GM18868 (cell line): ENCODE data around the gene PCCA.
"Not testable (repeated sequence)": the region's sequence is repeated elsewhere in the genome, so short reads cannot be mapped to it uniquely, and the experiment has no call there.

ENCODE experiments used
- ATAC-seq: cut with Tn5 transposase; IDR thresholded peaks from one replicate; pipeline ENCODE4 v1.9.1; 2021; ENCODE audit warnings: mild to moderate bottlenecking, moderate library complexity; ENCODE audit not compliant: unreplicated experiment

Gene PCCA

DNA sequence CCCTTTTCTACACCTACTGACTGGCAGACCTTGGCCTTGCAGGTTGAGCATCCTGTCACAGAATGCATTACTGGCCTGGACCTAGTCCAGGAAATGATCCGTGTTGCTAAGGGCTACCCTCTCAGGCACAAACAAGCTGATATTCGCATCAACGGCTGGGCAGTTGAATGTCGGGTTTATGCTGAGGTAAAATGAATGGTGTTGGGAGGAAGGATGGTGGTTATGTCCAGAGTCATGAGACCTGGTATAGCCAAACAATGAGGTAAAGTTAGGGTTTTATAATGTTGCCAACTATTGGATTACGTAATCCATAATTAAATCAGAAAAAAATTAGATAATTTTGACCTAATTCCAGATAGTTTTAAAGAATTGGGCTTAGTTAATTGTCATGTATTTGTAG, 212.5 kb downstream of the PCCA start:
- no peak for ATAC-seq

GRCh38 chr13:100302391-100302790, 213.5 kb downstream of the PCCA start:
- ATAC-seq: no peak

DNA sequence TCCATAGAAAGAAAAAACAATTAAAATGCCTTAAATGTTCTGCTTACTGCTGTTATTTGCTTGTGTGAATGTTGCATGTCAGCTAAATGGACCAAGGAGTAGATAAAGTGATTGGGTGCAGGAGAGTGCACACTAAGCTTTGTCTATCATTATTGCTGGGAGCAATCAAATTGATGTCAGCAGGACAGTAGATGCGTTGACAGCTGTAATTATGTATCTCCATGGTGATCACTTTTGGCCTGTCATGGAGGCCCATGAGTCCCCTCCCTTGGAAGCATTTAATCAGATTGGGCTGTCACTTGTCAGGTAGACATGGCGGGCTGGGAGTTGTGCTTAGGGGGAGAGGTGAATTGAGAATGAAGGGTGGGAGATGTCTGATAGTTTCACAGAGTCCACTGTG, 215.3 kb downstream of the PCCA start:
- ATAC-seq: no peak

DNA sequence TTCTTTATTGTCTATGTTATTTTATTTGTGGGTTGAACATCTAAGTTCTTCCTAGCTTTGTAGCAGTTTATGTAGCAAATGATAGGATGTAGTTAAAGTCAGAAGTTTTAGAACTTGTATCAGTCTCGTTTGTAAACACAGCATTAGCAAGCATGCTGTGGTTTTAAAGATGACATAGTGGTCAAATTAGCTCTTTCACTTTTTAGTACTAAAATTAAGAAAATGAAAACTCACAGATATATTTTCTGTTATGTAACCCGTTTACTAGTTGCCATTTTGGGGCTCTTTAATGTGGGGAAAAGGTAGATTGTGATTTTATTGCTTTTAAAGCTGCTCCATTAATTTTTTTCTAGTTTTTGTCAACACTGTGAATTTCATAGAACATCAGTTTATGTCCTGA, 216.5 kb downstream of the PCCA start:
- no peak for ATAC-seq

DNA sequence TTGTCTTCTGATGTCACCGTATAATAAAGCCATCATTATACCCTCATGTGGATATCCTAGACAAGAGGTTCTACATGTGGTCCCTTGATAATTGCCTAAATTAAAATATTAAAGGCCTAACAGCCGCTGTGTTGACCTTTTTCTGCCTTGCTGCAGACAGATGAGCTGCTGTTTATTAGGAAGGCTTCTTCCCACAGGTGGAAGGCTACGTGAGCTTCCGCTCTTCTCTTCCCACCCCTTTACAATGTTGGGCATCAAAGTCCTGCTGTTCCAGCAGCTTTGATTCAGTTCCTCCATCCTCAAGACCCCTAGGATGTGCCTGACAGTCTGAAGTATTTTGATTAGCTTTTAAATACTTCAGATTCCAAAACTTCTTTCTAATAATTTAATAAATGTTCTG, 217.1 kb downstream of the PCCA start:
- no peak for ATAC-seq

DNA sequence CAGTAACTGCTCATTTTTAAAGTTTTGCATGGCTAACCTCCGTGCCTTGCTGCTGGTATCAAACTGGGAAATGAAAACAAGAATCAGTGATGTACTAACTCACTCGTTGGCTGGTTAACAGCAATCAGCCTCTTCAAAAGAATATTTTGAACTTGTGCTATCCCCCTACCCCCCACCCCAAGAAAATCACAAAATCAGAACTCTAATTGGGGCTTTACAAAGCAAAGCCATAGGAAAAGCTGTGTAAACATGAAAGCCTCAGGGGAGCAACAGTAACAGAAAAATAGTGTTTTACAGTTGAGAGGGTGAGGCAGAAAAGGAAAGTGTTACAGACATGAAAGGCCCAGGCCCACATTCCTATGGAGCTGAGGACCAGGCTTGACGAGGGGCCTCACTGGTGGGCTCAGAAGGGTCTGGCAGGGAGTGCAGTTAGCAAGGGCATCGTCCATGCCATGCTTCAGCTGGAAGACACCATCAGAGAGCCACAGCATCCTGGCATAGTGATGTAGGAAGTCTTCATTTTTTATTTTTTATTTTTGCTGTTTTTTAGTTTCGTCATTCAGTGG, 217.6 kb downstream of the PCCA start:
- no peak for ATAC-seq

- no peak for ATAC-seq
Observed at GRCh38 chr13:100314132-100314910, 225.4 kb downstream of the PCCA start.

DNA sequence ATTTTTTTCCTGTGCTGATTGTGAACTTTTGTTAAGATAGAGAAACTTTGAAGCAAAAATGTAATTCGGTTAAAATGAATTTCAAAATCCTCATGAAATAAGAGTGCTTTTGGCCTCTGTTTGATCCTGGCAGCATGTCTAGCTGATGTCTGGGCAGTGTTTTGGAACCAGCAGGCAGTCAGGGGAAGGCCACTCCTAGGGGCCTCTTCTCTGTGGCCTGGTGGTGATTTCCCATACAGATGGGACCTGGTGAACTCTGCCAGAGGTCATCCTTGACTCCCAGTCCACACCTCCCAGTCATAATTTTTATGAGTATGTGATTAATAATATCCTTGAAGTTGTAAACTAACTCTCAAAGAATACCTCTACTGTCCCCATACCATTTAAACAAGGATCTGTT, 226.6 kb downstream of the PCCA start:
- ATAC-seq: no peak

DNA sequence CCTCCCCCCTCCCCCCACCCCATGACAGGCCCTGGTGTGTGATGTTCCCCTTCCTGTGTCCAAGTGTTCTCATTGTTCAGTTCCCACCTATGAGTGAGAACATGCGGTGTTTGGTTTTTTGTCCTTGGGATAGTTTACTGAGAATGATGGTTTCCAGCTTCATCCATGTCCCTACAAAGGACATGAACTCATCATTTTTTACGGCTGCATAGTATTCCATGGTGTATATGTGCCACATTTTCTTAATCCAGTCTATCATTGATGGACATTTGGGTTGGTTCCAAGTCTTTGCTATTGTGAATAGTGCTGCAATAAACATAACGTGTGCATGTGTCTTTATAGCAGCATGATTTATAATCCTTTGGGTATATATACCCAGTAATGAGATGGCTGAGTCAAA, 229.6 kb downstream of the PCCA start:
- not testable (repeated sequence) for ATAC-seq

GRCh38 chr13:100323937-100324336, 235.0 kb downstream of the PCCA start:
- no peak for ATAC-seq

- no peak for ATAC-seq
Observed at GRCh38 chr13:100330662-100331061, 241.8 kb downstream of the PCCA start.

- no peak for ATAC-seq
Observed at GRCh38 chr13:100333141-100333540, 244.2 kb downstream of the PCCA start.

- no peak for ATAC-seq
Observed at GRCh38 chr13:100334214-100334613, 245.3 kb downstream of the PCCA start.

GRCh38 chr13:100336795-100337516, 248.1 kb downstream of the PCCA start:
- ATAC-seq: no peak

GRCh38 chr13:100338275-100338674, 249.4 kb downstream of the PCCA start:
- no peak for ATAC-seq

DNA sequence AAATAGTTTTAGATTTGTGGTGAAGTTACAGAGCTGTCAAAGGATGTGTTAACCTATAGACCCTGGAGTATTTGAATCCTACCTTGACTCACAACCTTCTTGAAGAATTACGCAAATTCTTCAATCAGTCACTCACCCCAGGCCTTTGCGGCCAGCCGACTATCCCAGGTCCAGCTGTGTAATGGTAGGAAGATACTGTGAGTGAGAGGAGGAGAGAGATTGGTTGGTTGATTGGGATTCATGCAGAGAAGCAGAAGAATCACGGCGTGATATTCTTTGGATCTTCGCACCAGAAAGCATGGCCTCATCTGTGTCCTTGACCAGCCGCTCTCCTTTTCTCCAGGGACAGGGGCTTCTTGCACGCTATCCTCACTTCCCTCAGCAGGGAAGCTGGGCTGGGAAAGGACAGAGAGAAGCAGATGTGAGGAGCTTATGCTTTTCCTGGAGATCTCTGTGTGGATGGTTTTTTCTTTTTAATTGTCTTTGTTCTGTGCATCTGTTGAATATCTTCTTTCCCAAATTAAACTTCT, 250.6 kb downstream of the PCCA start:
- ATAC-seq: no peak

GRCh38 chr13:100340865-100341264, 252.0 kb downstream of the PCCA start:
- no peak for ATAC-seq

- no peak for ATAC-seq
Observed at GRCh38 chr13:100341327-100341726, 252.4 kb downstream of the PCCA start.

- no peak for ATAC-seq
Observed at GRCh38 chr13:100344544-100344943, 255.7 kb downstream of the PCCA start.

DNA sequence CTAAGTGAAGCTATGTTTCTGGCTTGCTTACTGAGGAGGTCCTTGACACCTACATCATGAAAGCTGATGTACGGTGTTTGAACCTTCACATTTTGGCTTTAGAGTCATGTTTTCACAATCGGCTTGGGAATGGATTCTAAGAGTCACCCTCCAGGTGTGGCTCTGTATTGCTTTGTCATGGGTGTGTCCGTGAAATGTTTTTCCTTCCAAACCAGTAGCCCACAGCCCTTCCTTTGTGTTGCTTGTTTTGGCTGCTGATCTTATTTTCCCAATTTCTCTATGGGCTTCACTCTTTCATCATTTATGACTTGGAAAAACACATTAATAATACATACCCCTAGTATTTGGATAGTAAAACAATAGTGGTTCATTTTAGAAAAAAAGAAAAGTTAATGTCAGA, 259.1 kb downstream of the PCCA start:
- no peak for ATAC-seq

DNA sequence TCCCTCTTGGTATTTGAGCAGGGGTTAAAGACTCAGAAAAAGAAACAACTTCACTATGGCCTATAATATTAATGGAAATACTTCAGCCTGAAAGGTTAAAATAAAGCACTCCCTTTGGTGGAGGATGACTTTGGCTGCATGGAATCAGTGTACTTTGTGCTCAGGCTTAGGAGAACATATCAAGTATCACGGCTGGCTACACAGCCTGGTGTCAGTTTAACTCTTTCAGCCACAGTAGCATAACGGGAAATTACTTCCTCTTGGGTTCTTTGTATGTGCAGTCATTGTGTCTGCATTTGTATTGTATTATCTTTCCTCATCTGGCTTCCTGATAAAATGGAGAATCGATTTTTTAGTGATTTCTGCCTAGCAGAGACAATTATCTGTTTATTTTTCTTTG, 260.7 kb downstream of the PCCA start:
- ATAC-seq: no peak

- no peak for ATAC-seq
Observed at GRCh38 chr13:100350601-100351000, 261.7 kb downstream of the PCCA start.
